T-helper 22 cell (primary cell): ENCODE results near the gene COL15A1.
A peak's percentile ranks its signal among the peaks of the same experiment; 100 is the strongest.
"Not testable (repeated sequence)": the region's sequence is repeated elsewhere in the genome, so short reads cannot be mapped to it uniquely, and the experiment has no call there.

ENCODE experiments used
- DNase-seq: peaks from one replicate; pipeline ENCODE4 v3.0.0-alpha.2; 2020; ENCODE audit warnings: low read depth

COL15A1 gene

GRCh38 chr9:98994172-98995058 is 50.7 kb downstream of the COL15A1 start:
- DNase-seq, result no peak

- no peak for DNase-seq
Observed at GRCh38 chr9:98995059-98995671, 51.5 kb downstream of the COL15A1 start.

- no peak for DNase-seq
Observed at GRCh38 chr9:98995971-98996504, 52.3 kb downstream of the COL15A1 start.

- DNase-seq, result no peak
Observed at GRCh38 chr9:98997604-98998003, 53.9 kb downstream of the COL15A1 start.

- peak; percentile 11 for DNase-seq
Observed at GRCh38 chr9:98998441-98999151, 54.9 kb downstream of the COL15A1 start.

GRCh38 chr9:98999152-98999525 is 55.4 kb downstream of the COL15A1 start:
- no peak for DNase-seq

GRCh38 chr9:99000476-99001395 is 57.0 kb downstream of the COL15A1 start:
- peak; percentile 22 for DNase-seq

- no peak for DNase-seq
Observed at GRCh38 chr9:99001892-99002291, 58.2 kb downstream of the COL15A1 start.

- no peak for DNase-seq
Observed at GRCh38 chr9:99002706-99003105, 59.0 kb downstream of the COL15A1 start.

GRCh38 chr9:99003308-99003707 is 59.6 kb downstream of the COL15A1 start:
- DNase-seq, result no peak

- no peak for DNase-seq
Observed at GRCh38 chr9:99004115-99004514, 60.4 kb downstream of the COL15A1 start.

GRCh38 chr9:99004717-99005460 is 61.2 kb downstream of the COL15A1 start:
- DNase-seq, result no peak

- no peak for DNase-seq
Observed at GRCh38 chr9:99005651-99006050, 61.9 kb downstream of the COL15A1 start.

GRCh38 chr9:99006511-99006910 is 62.8 kb downstream of the COL15A1 start:
- no peak for DNase-seq

GRCh38 chr9:99006979-99007378 is 63.3 kb downstream of the COL15A1 start:
- no peak for DNase-seq

- DNase-seq, result no peak
Observed at GRCh38 chr9:99008203-99008602, 64.5 kb downstream of the COL15A1 start.

- not testable (repeated sequence) for DNase-seq
Observed at GRCh38 chr9:99010393-99010792, 66.7 kb downstream of the COL15A1 start.

GRCh38 chr9:99011161-99011709 is 67.5 kb downstream of the COL15A1 start:
- DNase-seq, result no peak

GRCh38 chr9:99012957-99013512 is 69.3 kb downstream of the COL15A1 start:
- no peak for DNase-seq

GRCh38 chr9:99013550-99013949 is 69.8 kb downstream of the COL15A1 start:
- DNase-seq, result no peak
